Measurements from ENCODE around the gene KLF16.
"Not testable (repeated sequence)": the region's sequence is repeated elsewhere in the genome, so short reads cannot be mapped to it uniquely, and the experiment has no call there.

KLF16 gene

DNA sequence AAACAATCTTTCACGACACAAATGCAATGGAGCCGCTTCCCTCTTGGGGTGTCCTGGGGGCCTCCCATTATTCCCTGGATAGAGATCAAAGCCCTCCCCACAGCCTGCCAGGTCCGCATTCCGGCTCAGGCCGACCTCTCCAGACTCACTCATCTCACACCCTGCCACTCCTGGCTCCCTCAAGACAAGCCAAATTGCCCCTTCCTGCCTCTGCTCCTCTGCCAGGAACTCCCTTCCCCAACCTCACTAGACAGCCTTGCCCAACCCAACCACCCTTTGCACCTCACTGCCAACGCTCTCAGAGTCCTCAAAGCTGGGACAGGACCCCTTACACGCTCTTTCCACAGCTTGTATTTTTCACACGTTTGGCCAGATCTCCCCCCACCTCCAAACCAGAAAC lies 20.4 kb upstream of the KLF16 start:
- no peak for DNase-seq

DNA sequence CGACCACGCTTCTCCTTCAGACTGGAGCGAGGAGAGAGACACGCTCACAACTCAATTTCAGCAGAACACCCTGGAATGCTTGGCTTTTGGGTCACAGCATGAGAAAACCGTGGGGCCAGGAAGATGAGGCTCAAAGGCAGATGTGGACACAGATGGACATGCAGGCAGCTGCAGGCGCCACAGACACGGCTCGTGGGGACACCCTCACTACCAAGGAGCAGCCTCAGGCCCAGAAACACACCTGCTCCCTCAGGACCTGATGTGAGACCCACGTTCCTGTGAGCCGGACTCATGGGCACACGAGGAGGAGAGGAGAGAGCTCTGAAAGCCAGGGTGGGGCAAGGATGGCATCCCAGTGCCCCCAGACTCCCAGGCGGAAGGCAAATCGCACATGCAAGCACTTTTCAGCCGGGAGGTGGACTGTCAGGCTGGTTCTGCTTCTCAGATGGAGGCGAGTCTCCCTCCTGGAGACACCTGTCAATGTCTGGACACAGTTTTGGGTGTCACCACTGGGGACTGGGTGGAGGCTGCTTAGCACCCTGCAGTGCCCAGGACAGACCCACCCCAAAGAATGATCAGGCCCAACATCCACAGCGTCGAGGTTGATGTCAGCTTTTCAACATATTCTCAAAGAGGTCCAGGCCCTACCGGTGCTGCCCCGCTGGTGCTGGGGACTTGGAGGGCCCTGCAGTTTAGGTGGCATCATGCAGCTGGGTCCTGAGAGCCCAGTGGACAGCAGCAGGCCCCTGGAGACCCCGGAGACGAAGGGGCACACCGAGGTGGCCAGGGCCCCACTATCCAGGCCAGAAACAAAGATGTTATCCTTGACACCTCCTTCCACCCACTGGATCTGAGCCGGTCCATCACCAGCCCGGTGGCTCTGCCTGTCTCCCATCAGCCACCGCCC lies 19.7 kb upstream of the KLF16 start:
- DNase-seq: no peak

DNA sequence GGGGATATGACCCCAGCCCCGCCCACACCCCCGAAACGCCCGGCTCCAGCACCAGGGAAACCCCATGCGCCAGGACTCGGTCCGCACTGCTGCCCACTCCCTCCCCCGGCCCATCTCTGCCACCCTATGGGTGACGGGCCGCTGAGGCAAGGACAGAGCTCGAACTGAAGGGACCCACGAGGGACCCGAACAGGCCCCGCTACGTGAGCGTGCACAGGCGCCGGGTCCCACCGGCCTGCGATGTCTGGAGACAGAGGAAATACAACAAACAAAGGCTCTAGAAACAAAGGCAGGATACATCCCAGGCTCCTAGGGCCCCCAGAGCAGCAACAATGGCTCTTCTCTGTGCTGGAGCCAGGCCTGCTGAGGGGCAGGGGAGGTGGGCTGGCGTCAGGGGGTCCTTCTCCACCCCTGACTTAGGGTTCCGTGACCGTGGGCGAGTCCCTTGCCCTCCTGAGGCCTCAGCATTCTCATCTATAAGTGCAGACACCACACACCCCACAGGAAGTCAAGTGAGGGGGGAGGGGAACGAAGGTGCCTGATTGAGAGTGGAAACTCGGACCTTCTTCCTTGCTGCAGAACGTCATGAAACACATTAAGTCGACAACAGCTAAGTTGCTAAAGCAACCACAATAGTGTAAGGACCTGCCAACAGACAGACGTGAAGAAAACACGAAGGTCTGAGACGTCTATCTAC lies 18.9 kb upstream of the KLF16 start:
- DNase-seq: no peak

- DNase-seq: not testable (repeated sequence)
Measured at GRCh38 chr19:1881393-1882088, 18.2 kb upstream of the KLF16 start.

DNA sequence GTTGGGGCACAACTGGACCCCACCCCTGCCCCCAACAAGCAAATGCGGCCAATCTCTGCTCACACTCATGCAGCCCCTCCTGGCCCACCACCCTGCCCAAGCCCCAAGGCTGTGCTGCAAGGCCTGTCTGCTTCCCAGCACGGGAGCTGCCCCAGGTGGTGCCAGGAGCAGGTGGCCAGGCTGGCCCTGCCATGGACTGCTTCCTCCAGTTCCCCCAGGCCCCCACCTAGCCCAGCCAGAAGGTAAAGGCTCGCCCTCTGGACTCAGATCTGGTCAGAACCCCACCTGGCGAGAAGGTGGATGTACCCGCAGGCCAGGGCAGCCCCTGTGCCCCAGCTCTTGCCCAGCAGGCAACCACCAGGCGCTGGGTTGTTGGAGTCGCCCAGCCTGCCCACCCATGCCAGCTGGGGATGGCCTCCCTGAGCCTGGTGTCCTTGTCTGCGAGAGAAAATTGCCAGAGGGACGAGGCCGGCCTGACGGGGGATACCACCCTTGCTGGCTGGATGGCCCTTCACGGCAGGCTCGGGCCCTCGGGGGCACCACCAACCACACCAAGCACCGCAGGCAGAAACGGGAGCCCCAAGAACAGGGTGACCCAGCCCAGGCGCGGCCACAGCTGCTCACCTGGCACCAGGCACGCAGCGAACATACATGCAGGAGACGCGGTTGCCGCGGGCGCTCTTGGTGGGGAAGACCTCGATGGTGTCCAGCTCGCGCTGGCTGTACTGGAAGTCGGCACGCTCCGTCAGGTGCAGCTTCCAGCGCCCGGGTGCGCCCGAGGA lies 17.4 kb upstream of the KLF16 start:
- no peak for DNase-seq

DNA sequence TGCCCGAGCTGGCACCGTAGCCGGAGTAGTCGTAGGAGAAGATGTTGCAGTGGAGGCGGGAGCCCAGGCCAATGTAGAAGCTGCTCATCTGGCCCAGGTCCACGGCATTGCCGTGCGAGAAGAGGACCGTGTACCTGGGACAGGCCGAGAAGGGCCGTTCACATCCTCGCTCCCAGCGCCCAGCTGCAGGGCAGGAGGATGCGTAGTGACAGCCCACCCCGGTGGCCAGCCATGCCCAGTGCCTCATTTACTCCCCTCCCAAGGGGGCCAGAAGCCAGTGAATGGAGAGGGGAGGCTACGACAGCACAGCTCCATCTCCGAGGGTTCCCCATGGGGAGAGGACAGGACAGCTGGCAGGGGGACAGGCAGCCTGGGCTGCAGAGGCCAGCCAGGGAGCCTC lies 16.6 kb upstream of the KLF16 start:
- DNase-seq: not testable (repeated sequence)

DNA sequence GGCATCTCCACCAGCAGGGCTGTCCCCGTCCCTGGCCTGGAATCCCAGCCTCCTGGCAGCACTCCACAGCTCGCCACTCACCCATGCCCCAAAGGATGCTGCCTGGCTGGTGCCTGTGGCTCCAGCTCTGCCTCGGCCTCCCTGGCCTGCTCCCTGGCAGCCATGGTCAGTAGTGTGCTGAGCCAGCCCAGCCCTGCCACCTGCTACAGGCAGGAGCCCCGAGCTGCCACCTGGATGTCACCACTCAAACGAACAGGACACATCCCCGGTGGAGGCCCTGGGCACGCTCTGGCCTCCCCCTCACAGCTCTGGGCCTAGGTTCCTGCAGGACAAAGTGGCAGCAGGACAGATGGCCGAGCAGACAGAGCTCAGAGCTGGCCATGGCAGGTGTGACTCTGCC lies 15.2 kb upstream of the KLF16 start:
- not testable (repeated sequence) for DNase-seq

GRCh38 chr19:1877280-1877660 lies 13.9 kb upstream of the KLF16 start:
- not testable (repeated sequence) for DNase-seq

GRCh38 chr19:1876496-1877279 lies 13.3 kb upstream of the KLF16 start:
- not testable (repeated sequence) for DNase-seq

- peak; percentile 77 for DNase-seq
Measured at GRCh38 chr19:1875646-1876495, 12.5 kb upstream of the KLF16 start.

- DNase-seq: not testable (repeated sequence)
Measured at GRCh38 chr19:1875265-1875645, 11.9 kb upstream of the KLF16 start.

DNA sequence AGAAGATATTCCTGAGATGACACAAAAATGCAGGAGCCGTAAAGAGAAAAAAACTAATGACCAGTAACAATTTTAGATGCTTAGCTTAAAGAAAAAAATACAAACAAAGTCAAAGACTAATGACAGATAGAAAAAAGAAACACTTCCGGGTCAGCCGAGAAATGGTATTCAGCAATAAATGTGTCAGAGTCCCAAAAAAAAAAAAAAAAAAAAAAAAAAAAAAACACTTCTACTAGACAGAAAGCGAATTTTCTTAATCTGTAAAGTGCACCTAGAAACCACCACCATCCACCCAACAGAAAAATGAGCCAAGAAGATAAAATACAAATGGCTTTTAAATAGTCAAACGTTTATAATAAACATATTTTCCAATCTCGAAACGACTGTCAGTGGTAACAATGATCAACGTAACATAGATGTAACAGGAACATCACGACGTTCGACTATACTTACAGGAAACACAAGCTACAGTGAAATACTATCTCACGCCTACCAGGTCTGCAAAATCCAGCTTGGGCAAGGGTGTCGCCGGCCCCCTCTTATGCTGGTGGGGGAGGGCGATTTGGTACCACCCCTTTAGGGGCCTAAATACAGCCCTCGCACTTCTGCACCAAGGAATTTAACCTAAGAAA lies 11.3 kb upstream of the KLF16 start:
- DNase-seq: peak; percentile 46

- peak; percentile 51 for DNase-seq
Measured at GRCh38 chr19:1873524-1874473, 10.4 kb upstream of the KLF16 start.

DNA sequence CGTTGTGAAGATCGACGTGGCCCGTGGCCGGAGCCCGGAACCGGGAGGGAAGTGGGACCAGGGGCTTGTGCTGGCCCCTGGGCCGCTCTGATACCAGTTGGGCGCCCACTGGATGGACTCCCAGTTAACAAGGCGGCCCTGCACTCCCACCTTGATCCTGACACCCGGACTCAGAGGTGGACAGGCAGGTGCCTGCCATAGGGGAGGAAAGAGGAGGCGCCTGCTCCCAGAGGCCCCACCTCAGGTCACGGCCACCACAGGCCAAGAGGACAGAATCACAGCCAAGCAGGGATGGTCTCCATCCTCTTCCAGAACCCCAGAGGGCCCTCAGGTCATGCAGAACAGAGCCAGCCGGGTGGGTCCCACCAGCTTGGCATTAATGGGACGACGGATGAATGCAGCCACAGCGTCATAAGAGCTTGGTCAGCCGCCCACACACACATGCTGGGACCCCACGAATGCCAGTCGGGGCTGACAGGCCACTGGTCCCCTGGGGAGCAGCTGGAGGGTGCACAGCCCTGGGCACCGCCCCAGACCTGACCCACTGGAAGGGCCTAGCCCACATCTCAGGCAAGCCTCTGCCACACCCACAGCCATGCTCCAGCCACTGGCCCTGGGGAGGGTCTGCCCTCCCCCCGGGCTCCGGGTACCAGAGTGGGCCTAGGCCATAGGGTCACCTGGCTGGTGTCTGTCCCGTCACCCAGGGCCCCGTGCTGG lies 9.6 kb upstream of the KLF16 start:
- DNase-seq: no peak

DNA sequence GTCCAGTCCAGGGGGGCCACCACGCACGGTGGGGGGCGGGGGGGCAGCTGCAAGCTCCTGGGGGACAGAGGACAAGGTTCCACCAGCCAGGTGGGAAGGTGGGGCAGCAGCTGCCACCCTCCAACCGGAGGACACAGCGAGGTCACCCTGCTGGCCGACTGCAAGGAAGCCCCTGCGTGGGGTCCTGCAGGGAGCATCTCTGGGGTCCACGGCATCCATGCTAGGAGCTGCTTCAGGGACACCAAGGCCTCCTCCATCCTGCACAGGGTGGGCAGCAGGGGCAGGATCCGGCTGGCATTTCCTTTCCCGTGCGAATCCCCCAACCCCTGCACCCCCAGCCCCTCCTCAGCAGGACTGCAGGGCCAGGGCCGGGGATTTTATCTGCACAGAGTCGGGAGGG lies 8.3 kb upstream of the KLF16 start:
- DNase-seq: no peak

GRCh38 chr19:1871140-1871597 lies 7.8 kb upstream of the KLF16 start:
- no peak for DNase-seq

DNA sequence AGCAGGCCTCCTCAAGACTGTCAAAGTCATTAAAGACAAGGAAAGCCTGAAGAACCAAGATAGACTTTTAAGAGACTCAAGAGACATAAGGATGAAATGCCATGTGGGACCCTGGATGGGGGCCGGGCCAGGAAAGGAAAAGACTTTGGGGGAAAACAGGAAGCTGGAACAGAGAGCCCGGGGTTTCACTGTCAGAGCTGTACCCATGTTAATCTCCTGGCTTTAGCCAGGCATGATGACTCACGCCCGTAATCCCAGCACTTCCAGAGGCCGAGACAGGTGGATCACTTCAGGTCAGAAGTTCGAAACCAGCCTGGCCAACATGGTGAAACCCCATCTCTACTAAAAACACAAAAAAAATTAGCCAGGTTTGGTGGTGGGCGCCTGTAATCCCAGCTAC lies 5.6 kb upstream of the KLF16 start:
- DNase-seq: no peak

DNA sequence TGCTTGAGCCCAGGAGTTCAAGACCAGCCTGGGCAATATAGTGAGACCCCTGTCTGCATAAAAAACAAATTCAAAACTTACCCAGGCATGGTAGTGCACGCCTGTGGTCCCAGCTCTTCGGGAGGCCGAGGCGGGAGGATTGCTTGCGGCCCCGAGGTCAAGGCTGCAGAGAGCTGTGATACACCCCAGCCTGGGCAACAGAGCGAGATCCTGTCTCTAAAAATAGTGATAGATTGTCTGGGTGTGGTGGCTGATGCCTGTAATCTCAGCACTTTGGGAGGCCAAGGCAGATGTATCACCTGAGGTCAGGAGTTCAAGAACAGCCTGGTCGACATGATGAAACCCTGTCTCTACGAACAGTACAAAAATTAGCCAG lies 4.0 kb upstream of the KLF16 start:
- DNase-seq: no peak

Measured in DMS79 treated with DMSO at 0.1 percent for 48 hours (cell line).